ENCODE data around the gene RAC3. TPM values are rescaled to one million over a fixed set of nuclear protein-coding genes. Genes with fewer than 3 reads are reported as not detected.

The RAC3 gene
- total RNA-seq, 4 donors from 2014 or later, result 4.9 to 10.4 (median 7.0) TPM

DNA sequence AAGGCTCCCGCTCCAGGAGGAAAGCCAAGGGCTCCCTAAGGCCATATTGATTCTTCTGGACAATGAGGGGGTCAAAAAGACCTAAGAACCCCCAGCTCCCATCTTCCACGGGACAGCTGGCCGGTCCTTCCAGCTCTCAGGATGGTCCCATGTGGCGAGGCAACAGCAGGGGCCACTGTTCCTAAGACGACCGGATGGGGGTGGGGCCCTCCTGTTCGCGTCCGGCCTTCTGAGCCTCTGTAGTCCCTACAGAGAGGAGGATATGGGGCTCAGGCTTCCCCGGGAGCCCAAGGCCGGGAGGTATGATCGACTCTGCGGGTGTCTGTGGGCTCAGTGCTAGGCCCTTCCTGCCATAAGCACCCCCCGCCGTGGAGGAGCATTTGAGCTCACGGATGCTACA, 12.0 kb downstream of the RAC3 start:
- no peaks in the 10 kb centered on the region for H3K9me3 ChIP-seq
- H3K27me3 ChIP-seq, result no peaks in the 10 kb centered on the region
- H3K4me3 ChIP-seq, result no peak overlapping the region
- TF ChIP-seq, protein P1, sequence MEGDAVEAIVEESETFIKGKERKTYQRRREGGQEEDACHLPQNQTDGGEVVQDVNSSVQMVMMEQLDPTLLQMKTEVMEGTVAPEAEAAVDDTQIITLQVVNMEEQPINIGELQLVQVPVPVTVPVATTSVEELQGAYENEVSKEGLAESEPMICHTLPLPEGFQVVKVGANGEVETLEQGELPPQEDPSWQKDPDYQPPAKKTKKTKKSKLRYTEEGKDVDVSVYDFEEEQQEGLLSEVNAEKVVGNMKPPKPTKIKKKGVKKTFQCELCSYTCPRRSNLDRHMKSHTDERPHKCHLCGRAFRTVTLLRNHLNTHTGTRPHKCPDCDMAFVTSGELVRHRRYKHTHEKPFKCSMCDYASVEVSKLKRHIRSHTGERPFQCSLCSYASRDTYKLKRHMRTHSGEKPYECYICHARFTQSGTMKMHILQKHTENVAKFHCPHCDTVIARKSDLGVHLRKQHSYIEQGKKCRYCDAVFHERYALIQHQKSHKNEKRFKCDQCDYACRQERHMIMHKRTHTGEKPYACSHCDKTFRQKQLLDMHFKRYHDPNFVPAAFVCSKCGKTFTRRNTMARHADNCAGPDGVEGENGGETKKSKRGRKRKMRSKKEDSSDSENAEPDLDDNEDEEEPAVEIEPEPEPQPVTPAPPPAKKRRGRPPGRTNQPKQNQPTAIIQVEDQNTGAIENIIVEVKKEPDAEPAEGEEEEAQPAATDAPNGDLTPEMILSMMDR (IDR thresholded peaks at IDR 0.05), result no peak
- no peak for TF ChIP-seq POLR2A (IDR thresholded peaks at IDR 0.05)
- WGBS, 2 donors, result 84% methylated on average over 10 of the region's 16 CpGs; no CpG with 5 or more reads in 1 of the 2 donors
- no peak for DNase-seq
- no peaks in the 10 kb centered on the region for H3K4me1 ChIP-seq
- intact Hi-C loops (cut with DNase I), result no loop called here
- H3K27ac ChIP-seq, result no peak overlapping the region
- peaks cover 0 to 19% (median 7%) of the 10 kb centered on the region in 3 donors for H3K36me3 ChIP-seq

DNA sequence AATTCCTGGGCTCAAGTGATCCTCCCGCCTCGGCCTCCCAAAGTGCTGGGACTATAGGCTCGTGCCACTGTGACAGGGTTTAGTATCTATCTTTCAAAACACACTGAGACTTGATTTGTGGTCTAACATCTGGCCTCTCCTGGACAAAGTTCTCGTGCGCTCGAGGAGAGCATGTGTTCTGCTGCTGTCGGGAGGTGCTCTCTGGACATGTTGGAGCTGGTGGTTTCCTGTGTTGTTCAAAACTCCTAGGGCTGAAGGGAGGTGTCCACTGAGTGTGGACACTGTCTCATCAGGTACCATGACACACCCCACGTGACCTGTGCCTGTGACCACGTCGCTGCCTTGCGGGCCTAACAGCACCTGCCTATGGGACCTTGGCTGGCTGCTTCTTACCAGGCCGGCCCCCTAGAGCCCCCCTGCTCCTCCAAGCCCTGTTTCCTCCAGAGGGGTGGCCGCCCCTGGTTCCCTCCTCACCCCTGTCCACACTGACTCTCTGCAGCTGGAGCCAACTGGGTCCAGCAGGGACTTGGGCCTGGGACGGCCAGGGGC, 14.5 kb downstream of the RAC3 start:
- no peaks in the 10 kb centered on the region for H3K9me3 ChIP-seq
- H3K36me3 ChIP-seq, result peaks cover 0 to 39% (median 7%) of the 10 kb centered on the region in 3 donors
- 56 to 59% methylated on average over 5 to 7 of the region's 14 CpGs for WGBS, 2 donors
- no peaks in the 10 kb centered on the region for H3K27me3 ChIP-seq
- H3K27ac ChIP-seq, result no peak overlapping the region
- no peak for TF ChIP-seq POLR2A (IDR thresholded peaks at IDR 0.05)
- TF ChIP-seq, protein P1 (IDR thresholded peaks at IDR 0.05), result no peak
- H3K4me3 ChIP-seq, result no peak overlapping the region
- DNase-seq, result no peak
- intact Hi-C loops (cut with DNase I), result no loop called here
- H3K4me1 ChIP-seq, result peaks cover 11 to 22% (median 16%) of the 10 kb centered on the region in 3 donors

DNA sequence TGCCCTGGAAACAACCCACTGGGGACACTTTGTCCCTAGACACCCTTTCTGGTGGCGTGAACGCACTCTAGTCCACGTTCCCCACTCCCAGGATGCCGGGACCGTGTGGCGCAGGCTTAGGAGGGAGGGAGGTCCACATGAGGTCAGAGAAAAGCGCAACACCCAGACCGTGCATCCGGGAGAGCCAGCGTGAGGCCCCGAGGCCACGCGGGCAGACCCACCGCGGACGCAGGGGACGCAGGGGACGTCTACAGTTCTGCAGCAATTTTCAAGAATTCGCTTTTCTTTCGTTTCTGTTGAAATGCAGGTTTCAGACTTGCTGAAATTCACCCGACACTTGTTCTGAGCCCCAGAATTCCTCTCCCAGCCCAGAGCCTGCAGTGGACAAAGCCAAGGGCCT, 15.4 kb downstream of the RAC3 start:
- Histone ChIP-seq H3K36me3 (peaks cover 0 to 39% (median 7%) of the 10 kb centered on the region in 3 donors), H3K9me3 (no peaks in the 10 kb centered on the region), H3K27ac (no peak overlapping the region), H3K4me3 (no peak overlapping the region), H3K4me1 (peaks cover 11 to 25% (median 19%) of the 10 kb centered on the region in 3 donors), H3K27me3 (no peaks in the 10 kb centered on the region)
- DNase-seq, result no peak
- TF ChIP-seq POLR2A (IDR thresholded peaks at IDR 0.05), result no peak
- TF ChIP-seq, protein P1 (IDR thresholded peaks at IDR 0.05), result no peak
- WGBS, 2 donors, result 73 to 87% methylated on average over 4 to 7 of the region's 21 CpGs
- intact Hi-C loops (cut with DNase I), result no loop called here

DNA sequence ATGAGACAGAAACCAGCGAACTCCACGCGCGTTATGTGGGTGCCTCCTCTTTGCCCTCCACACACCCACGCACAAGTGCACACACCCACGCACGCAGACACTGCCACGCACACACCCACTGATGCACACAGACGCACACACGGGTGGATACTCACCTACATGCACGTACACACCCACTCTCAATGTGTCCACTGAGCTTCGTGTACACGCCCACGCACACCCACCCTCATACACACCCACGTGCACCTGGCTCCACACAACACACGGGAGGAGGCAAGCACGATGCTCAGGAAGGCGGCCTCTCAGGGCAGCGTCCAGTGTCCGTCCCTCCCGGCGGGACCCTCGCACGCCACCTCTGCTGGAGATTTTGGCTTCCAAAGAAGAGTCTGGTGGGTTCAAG, 15.9 kb downstream of the RAC3 start:
- intact Hi-C loops (cut with DNase I), result no loop called here
- no peaks in the 10 kb centered on the region for H3K27me3 ChIP-seq
- no peaks in the 10 kb centered on the region for H3K9me3 ChIP-seq
- peaks cover 13 to 29% (median 20%) of the 10 kb centered on the region in 3 donors for H3K4me1 ChIP-seq
- no peak for DNase-seq
- WGBS, 2 donors, result 85 to 87% methylated on average over 13 to 15 of the region's 24 CpGs
- peaks cover 0 to 39% (median 7%) of the 10 kb centered on the region in 3 donors for H3K36me3 ChIP-seq
- no peak for TF ChIP-seq POLR2A (IDR thresholded peaks at IDR 0.05)
- TF ChIP-seq, protein P1 (IDR thresholded peaks at IDR 0.05), result no peak
- H3K4me3 ChIP-seq, result no peak overlapping the region
- H3K27ac ChIP-seq, result no peak overlapping the region

DNA sequence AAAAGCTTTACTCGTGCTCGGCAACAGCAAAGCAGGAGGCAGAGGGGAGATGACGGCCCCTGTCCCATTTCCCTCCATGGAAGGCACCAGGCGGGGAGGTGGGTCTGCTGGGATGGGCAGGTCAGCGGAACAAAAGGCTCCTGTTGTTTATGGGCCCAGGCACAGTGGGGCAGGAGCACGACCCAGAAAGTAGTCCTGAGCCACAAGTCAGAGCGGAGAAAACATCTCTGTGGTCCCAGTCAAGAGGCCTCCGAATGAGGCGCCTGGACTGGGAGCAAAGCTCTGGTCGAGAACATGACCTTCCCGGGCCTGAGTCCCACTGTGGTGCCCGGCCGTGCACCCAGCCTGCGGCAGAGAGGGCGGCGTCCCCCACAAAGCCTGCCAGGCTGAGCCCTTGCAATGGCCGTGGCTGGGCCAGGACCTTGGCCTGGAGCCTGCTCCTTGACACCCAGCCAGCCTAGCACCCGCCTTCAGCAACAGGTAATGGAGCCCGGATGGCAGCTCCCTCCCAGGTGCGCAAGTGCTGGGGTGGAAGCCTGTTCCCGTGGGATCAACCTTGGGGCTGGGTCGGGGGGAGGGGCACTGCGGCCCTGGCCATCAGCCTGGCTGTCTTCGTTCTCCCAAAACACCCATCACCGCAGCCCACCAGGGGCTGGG, 16.6 kb downstream of the RAC3 start:
- DNase-seq, result no peak
- WGBS, 2 donors, result 95 to 98% methylated on average over 7 to 11 of the region's 25 CpGs
- H3K4me1 ChIP-seq, result peaks cover 20 to 36% (median 27%) of the 10 kb centered on the region in 3 donors
- peaks cover 0 to 39% (median 7%) of the 10 kb centered on the region in 3 donors for H3K36me3 ChIP-seq
- intact Hi-C loops (cut with DNase I), result no loop called here
- H3K27ac ChIP-seq, result no peak overlapping the region
- H3K27me3 ChIP-seq, result no peaks in the 10 kb centered on the region
- no peak overlapping the region for H3K4me3 ChIP-seq
- no peaks in the 10 kb centered on the region for H3K9me3 ChIP-seq
- TF ChIP-seq, protein P1 (IDR thresholded peaks at IDR 0.05), result no peak
- TF ChIP-seq POLR2A (IDR thresholded peaks at IDR 0.05), result no peak

Measured in esophagus squamous epithelium (tissue), 5 donors.